ENCODE results near the gene ZNF782. TPM values are rescaled to one million over a fixed set of nuclear protein-coding genes. Genes with fewer than 3 reads are reported as not detected.
A peak's percentile ranks its signal among the peaks of the same experiment; 100 is the strongest.

The ZNF782 gene
- total RNA-seq, 2 donors from 2014 or later = 10.4 to 19.8 TPM

DNA sequence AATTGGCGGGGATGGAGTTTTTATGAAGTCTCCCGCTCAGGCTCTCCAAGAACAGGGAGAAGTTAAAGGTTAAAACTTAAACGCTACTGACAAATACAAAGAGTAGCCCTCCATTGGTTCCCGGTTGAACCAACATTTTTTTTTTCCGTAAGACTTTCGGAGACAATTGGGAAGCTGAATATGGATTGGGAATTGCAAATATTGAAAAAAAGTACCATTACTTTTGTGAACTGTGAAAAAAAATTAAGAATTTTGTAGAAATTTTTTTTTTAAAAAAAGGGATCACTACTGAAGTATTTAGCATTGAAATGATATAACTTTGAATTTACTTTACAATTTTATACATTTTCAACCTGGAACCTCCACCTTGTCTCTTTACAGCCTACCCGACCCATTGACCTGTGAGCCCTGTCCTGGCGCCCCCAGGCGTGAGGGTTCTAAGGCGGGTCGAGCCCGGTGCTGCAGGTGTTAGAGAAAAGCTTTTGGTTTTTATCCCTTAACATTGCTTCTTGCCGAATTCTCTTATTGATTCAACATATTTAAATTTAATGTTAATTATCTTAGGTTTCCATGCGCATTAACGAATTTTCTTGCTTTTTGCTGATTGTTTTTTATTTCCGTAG lies 448 bp upstream of the ZNF782 start:
- intact Hi-C loops (cut with DNase I) = loop anchor here (10.0 kb wide), 1 partner anchor 540 kb away; no protein-coding TSS in a partner anchor
- Histone ChIP-seq H3K36me3 (replicated peaks in 1 of 2; ENCODE audit: insufficient read depth in 1 of 2, low read depth in 2 of 2) (no peaks in the 10 kb centered on the region), H3K9me3 (no peaks in the 10 kb centered on the region), H3K27me3 (no peaks in the 10 kb centered on the region), H3K27ac (peak overlapping the region; percentile 77 to 91 (median 85)), H3K4me3 (peak overlapping the region in 1 of 2 donors; percentile 82), H3K4me1 (peaks cover 60% of the 10 kb centered on the region)
- 17 to 18% methylated on average over 16 of the region's 16 CpGs for WGBS, 2 donors
- no peak for DNase-seq
- TF ChIP-seq, protein P1, sequence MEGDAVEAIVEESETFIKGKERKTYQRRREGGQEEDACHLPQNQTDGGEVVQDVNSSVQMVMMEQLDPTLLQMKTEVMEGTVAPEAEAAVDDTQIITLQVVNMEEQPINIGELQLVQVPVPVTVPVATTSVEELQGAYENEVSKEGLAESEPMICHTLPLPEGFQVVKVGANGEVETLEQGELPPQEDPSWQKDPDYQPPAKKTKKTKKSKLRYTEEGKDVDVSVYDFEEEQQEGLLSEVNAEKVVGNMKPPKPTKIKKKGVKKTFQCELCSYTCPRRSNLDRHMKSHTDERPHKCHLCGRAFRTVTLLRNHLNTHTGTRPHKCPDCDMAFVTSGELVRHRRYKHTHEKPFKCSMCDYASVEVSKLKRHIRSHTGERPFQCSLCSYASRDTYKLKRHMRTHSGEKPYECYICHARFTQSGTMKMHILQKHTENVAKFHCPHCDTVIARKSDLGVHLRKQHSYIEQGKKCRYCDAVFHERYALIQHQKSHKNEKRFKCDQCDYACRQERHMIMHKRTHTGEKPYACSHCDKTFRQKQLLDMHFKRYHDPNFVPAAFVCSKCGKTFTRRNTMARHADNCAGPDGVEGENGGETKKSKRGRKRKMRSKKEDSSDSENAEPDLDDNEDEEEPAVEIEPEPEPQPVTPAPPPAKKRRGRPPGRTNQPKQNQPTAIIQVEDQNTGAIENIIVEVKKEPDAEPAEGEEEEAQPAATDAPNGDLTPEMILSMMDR (IDR thresholded peaks at IDR 0.05) = no peak
- TF ChIP-seq POLR2A (IDR thresholded peaks at IDR 0.05) = no peak
- no peak for ATAC-seq

DNA sequence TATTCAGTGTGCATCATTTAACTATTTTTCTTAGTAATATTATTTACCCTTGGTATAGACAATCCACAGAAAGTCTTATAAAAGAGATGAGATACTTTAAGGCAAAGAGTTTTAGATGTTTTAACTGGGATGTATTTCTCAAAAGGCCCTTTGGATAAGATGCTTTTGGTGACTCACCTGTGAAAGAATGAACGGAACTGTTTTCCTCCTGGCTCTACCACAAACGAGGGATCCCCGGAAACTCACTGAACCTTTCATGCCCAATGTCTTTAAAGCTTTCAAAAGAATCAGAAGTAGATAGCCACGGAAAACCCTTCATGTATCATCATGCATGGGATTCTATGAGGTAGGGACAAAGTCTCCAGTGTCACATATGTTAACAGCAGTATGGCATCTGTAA lies 1.6 kb downstream of the ZNF782 start:
- Histone ChIP-seq H3K9me3 (no peaks in the 10 kb centered on the region), H3K4me3 (no peak overlapping the region), H3K27ac (peak overlapping the region in 3 of 4 donors; percentile 82 to 91 (median 88)), H3K4me1 (peaks cover 49% of the 10 kb centered on the region), H3K27me3 (no peaks in the 10 kb centered on the region), H3K36me3 (replicated peaks in 1 of 2; ENCODE audit: insufficient read depth in 1 of 2, low read depth in 2 of 2) (no peaks in the 10 kb centered on the region)
- DNase-seq (no peak), ATAC-seq (no peak)
- no peak for TF ChIP-seq POLR2A (IDR thresholded peaks at IDR 0.05)
- TF ChIP-seq, protein P1 (IDR thresholded peaks at IDR 0.05) = no peak
- intact Hi-C loops (cut with DNase I) = loop anchor here (10.0 kb wide), 1 partner anchor 542 kb away; no protein-coding TSS in a partner anchor
- WGBS, 2 donors = 32 to 49% methylated on average over 4 of the region's 4 CpGs

DNA sequence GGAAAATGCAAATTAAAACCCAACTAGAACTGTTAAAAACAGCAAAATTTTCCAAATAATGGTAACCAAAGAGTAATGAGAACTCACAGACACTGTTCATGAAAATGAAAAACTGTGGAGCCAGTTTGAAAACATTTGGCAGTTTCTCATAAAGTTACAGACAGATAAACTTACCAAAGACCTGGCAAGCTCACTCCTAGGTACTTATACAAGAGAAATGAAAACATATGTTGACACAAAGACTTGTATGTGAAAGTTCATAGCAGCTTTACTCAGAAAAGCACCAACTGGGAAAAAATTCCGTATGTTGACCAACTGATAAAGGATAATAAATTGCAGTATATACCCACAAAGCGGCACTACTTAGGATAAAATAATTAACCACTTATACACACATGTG lies 10.3 kb downstream of the ZNF782 start:
- TF ChIP-seq, protein P1 (IDR thresholded peaks at IDR 0.05) = no peak
- TF ChIP-seq POLR2A (IDR thresholded peaks at IDR 0.05) = no peak

DNA sequence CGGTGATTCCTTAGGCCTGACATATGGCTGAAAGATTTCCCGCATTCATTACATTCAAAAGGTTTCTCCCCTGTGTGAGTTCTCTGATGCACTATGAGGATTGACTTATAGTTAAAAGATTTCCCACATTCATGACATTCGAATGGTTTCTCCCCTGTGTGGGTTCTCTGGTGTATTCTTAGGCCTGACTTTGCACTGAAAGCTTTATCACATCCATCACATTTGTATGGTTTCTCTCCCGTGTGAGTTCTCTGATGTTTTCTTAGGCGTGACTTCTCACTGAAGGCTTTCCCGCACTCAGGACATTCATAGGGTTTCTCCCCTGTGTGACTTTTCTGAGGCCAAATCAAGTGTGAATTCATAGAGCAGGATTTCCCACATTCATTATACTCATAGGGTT lies 35.8 kb downstream of the ZNF782 start:
- TF ChIP-seq POLR2A (IDR thresholded peaks at IDR 0.05) = no peak
- TF ChIP-seq, protein P1 (IDR thresholded peaks at IDR 0.05) = no peak
- H3K9me3 ChIP-seq = peaks cover 0 to 75% (median 11%) of the 10 kb centered on the region in 3 donors
- WGBS, 2 donors = 92 to 98% methylated on average over 6 of the region's 6 CpGs
- intact Hi-C loops (cut with DNase I) = no loop called here
- H3K36me3 ChIP-seq (replicated peaks in 1 of 2; ENCODE audit: insufficient read depth in 1 of 2, low read depth in 2 of 2) = peaks cover 25 to 26% of the 10 kb centered on the region in 2 donors
- H3K4me1 ChIP-seq = no peaks in the 10 kb centered on the region
- H3K27ac ChIP-seq = no peak overlapping the region
- H3K4me3 ChIP-seq = no peak overlapping the region
- ATAC-seq (no peak), DNase-seq (no peak)
- H3K27me3 ChIP-seq = no peaks in the 10 kb centered on the region

More for the DNA sequence above, 10.3 kb downstream of the ZNF782 start:
- H3K27ac ChIP-seq = peak overlapping the region in 3 of 4 donors; percentile 44 to 69 (median 46)
- no peaks in the 10 kb centered on the region for H3K27me3 ChIP-seq
- ATAC-seq (peak; percentile 66), DNase-seq (peak in 1 of 4 donors; percentile 31)
- H3K36me3 ChIP-seq (replicated peaks in 1 of 2; ENCODE audit: insufficient read depth in 1 of 2, low read depth in 2 of 2) = peaks cover 0 to 2% of the 10 kb centered on the region in 2 donors
- peaks cover 4% of the 10 kb centered on the region for H3K4me1 ChIP-seq
- intact Hi-C loops (cut with DNase I) = no loop called here
- 22 to 31% methylated on average over 2 of the region's 2 CpGs for WGBS, 2 donors
- no peak overlapping the region for H3K4me3 ChIP-seq
- peaks cover 0 to 6% (median 0%) of the 10 kb centered on the region in 3 donors for H3K9me3 ChIP-seq

DNA sequence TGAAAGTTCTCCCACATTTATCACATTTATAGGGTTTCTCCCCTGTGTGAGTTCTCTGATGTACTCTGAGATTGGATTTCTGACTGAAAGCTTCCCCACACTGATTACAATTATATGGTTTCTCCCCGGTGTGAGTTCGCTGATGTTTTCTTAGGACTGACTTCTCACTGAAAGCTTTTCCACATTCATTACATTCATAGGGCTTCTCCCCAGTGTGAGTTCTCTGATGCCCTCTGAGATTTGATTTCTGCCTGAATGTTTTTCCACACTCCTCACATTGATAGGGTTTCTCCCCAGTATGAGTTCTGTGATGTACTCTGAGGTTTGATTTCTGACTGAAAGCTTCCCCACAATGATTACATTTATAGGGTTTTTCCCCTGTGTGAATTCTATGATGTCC lies 36.3 kb downstream of the ZNF782 start:
- Histone ChIP-seq H3K27ac (no peak overlapping the region), H3K9me3 (peaks cover 0 to 78% (median 11%) of the 10 kb centered on the region in 3 donors), H3K4me1 (no peaks in the 10 kb centered on the region), H3K4me3 (no peak overlapping the region), H3K36me3 (replicated peaks in 1 of 2; ENCODE audit: insufficient read depth in 1 of 2, low read depth in 2 of 2) (peaks cover 20 to 23% of the 10 kb centered on the region in 2 donors), H3K27me3 (no peaks in the 10 kb centered on the region)
- TF ChIP-seq POLR2A (IDR thresholded peaks at IDR 0.05) = no peak
- TF ChIP-seq, protein P1 (IDR thresholded peaks at IDR 0.05) = no peak
- intact Hi-C loops (cut with DNase I) = no loop called here
- 91 to 98% methylated on average over 2 of the region's 2 CpGs for WGBS, 2 donors
- ATAC-seq = no peak
- DNase-seq = no peak
